HCT116 (cell line): ENCODE results near the gene MTUS2. TPM values are rescaled to one million over a fixed set of nuclear protein-coding genes. Genes with fewer than 3 reads are reported as not detected.

Experiments
- ATAC-seq: fragments of 200-7000 bp; cut with Tn5 transposase; 2 replicates; pipeline ENCODE4 v1.9.1; 2020; ENCODE audit warnings: mild to moderate bottlenecking, moderate library complexity
- BruUV-seq: library from RNA; stranded (reverse); fragments of 400-500 nt; replicated peaks from 2 replicates; lab custom pipeline; 2021; lab: Mats Ljungman, UMichigan
- CTCF ChIA-PET: fragments of 300-600 bp; sonication (Branson Sonifier 250); formaldehyde crosslinking; loops from one replicate; lab custom pipeline; 2021; ENCODE audit warnings: antibody characterized with exemption; lab: Charles Lee
- POLR2A ChIA-PET: fragments of 300-600, 350-600 bp; sonication (Branson Sonifier 250); formaldehyde crosslinking; loops from one replicate; lab custom pipeline; 2021; ENCODE audit warnings: antibody characterized with exemption; lab: Charles Lee
- RAD21 ChIA-PET, 2 experiments: fragments of 300-600 bp; sonication (Branson Sonifier 250); formaldehyde crosslinking; loops; one replicate each; lab custom pipeline; 2023; ENCODE audit warnings: low total read pairs in 2 of 2; ENCODE audit not compliant: uncharacterized antibody in 2 of 2, unreplicated experiment in 2 of 2, low non-redundant PET in 1 of 2; lab: Charles Lee
- DNase-seq: peaks from one replicate; pipeline ENCODE4 v3.0.0-alpha.2; 2010; ENCODE audit warnings: low read depth, low spot score
- H2AFZ ChIP-seq: fragments of 200-600 bp; shearing (Covaris generic), sonication (generic); 2 replicates; pipeline ENCODE4 v1.6.1; 2017; ENCODE audit warnings: low read depth, mixed run types, mixed read lengths, antibody characterized with exemption, low read length; ENCODE audit not compliant: poor library complexity, severe bottlenecking
- H3K27ac ChIP-seq: 2 replicates; pipeline ENCODE4 v1.5.1; 2012; ENCODE audit warnings: low read depth, low read length
- H3K27me3 ChIP-seq: fragments of 200-600 bp; sonication (generic); 2 replicates; pipeline ENCODE4 v1.6.1; 2016; ENCODE audit warnings: mixed run types, low read length, mixed read lengths; ENCODE audit not compliant: insufficient read depth
- H3K36me3 ChIP-seq, 2 experiments: fragments of 200-500 bp in 1 of 2; fragments of 200-600 bp in 1 of 2; sonication (Bioruptor generic) in 1 of 2; sonication (generic) in 1 of 2; 2 replicates each; pipeline versions ENCODE4 v1.5.1 to v1.6.1; 2014 to 2016; ENCODE audit warnings: low read length in 2 of 2, inconsistent platforms in 1 of 2, mixed read lengths in 1 of 2, mixed run types in 1 of 2; ENCODE audit not compliant: insufficient read depth in 2 of 2, control insufficient read depth in 1 of 2
- H3K4me1 ChIP-seq, 2 experiments: fragments of 200-600 bp in 1 of 2; sonication (generic) in 1 of 2; 2 replicates each; pipeline versions ENCODE4 v1.5.1 to v1.6.1; 2012 to 2017; ENCODE audit warnings: low read length in 2 of 2, inconsistent platforms in 1 of 2, mild to moderate bottlenecking in 1 of 2, mixed read lengths in 1 of 2, mixed run types in 1 of 2, moderate library complexity in 1 of 2; ENCODE audit not compliant: insufficient read depth in 2 of 2, control insufficient read depth in 1 of 2
- H3K4me2 ChIP-seq: fragments of 200-600 bp; sonication (generic); 2 replicates; pipeline ENCODE4 v1.6.1; 2017; ENCODE audit warnings: mixed run types, low read length, mixed read lengths
- H3K4me3 ChIP-seq, 2 experiments: fragments of 200-600 bp in 1 of 2; sonication (generic) in 1 of 2; replicated peaks in 1 of 2; 2 replicates each; pipeline ENCODE4 v1.5.1; 2011 to 2016; ENCODE audit warnings: low read length in 2 of 2, control low read depth in 1 of 2, low read depth in 1 of 2, mild to moderate bottlenecking in 1 of 2, mixed read lengths in 1 of 2, mixed run types in 1 of 2
- H3K79me2 ChIP-seq: fragments of 200-600 bp; sonication (generic); 2 replicates; pipeline ENCODE4 v1.6.1; 2017; ENCODE audit warnings: mild to moderate bottlenecking, mixed run types, low read length, moderate library complexity, mixed read lengths; ENCODE audit not compliant: insufficient read depth
- H3K9ac ChIP-seq: fragments of 200-600 bp; sonication (generic); 2 replicates; pipeline ENCODE4 v1.6.1; 2016; ENCODE audit warnings: low read length, mixed read lengths
- H3K9me2 ChIP-seq: fragments of 200-600 bp; sonication (generic), shearing (Covaris generic); 2 replicates; pipeline ENCODE4 v1.6.1; 2017; ENCODE audit warnings: mixed run types, mild to moderate bottlenecking, moderate library complexity; ENCODE audit not compliant: insufficient read depth
- H3K9me3 ChIP-seq, 2 experiments: fragments of 200-500 bp in 1 of 2; fragments of 200-600 bp in 1 of 2; sonication (Bioruptor generic) in 1 of 2; sonication (generic) in 1 of 2; 2 replicates each; pipeline ENCODE4 v1.6.1; 2014 to 2017; ENCODE audit warnings: low read length in 2 of 2, mixed read lengths in 2 of 2, inconsistent platforms in 1 of 2, low read depth in 1 of 2, mild to moderate bottlenecking in 1 of 2, mixed run types in 1 of 2, moderate library complexity in 1 of 2; ENCODE audit not compliant: control insufficient read depth in 1 of 2, insufficient read depth in 1 of 2
- H4K20me1 ChIP-seq: fragments of 200-600 bp; sonication (generic), shearing (Covaris generic); 2 replicates; pipeline ENCODE4 v1.6.1; 2017; ENCODE audit warnings: mixed run types, mild to moderate bottlenecking, moderate library complexity; ENCODE audit not compliant: insufficient read depth
- CBX3 ChIP-seq: IDR thresholded peaks from 2 replicates; pipeline ENCODE4 v1.6.1; 2012; ENCODE audit warnings: low read depth
- JUND ChIP-seq: IDR thresholded peaks from 2 replicates; pipeline ENCODE4 v1.6.1; 2012
- RAD21 ChIP-seq: IDR thresholded peaks from 2 replicates; pipeline ENCODE4 v1.6.1; 2012; ENCODE audit warnings: low read depth, mild to moderate bottlenecking
- SRF ChIP-seq: IDR thresholded peaks from 2 replicates; pipeline ENCODE4 v1.6.1; 2012; ENCODE audit warnings: low read depth
- TCF7L2 ChIP-seq: IDR thresholded peaks from 2 replicates; pipeline ENCODE4 v1.7.0; 2011; ENCODE audit warnings: borderline replicate concordance, inconsistent platforms; ENCODE audit not compliant: insufficient read depth, insufficient read length; ENCODE audit errors: extremely low read depth
- ZNF274 ChIP-seq: fragments of 200-500 bp; sonication (Bioruptor generic); IDR thresholded peaks from 2 replicates; pipeline ENCODE4 v1.6.1; 2014; ENCODE audit warnings: mild to moderate bottlenecking, low read depth, low read length, inconsistent platforms
- intact Hi-C: fragments of 100-400 bp; cut with micrococcal nuclease; formaldehyde crosslinking; loops from 2 replicates; pipeline ENCODE4 v1.10.0; 2022
- total RNA-seq: library from RNA; stranded (reverse); gene quantifications from one replicate; pipeline ENCODE4 v1.2.1, GENCODE V29; 2021; ENCODE audit not compliant: unreplicated experiment
- TF ChIP-seq, protein P1 (sequence below), 3 experiments: fragments of 200-600 bp in 1 of 3; sonication (generic) in 1 of 3; IDR thresholded peaks in 2 of 3; conservative IDR thresholded peaks in 1 of 3; 2 replicates each; pipeline ENCODE4 v1.5.1; 2012 to 2017; ENCODE audit warnings: low read depth in 2 of 3, low read length in 2 of 3, antibody characterized with exemption in 1 of 3, borderline replicate concordance in 1 of 3, control low read depth in 1 of 3, mild to moderate bottlenecking in 1 of 3, mixed read lengths in 1 of 3, mixed run types in 1 of 3, moderate library complexity in 1 of 3; ENCODE audit not compliant: insufficient read depth in 1 of 3

MTUS2 gene
- total RNA-seq, 1 experiment from 2014 or later, result 0.02 TPM

DNA sequence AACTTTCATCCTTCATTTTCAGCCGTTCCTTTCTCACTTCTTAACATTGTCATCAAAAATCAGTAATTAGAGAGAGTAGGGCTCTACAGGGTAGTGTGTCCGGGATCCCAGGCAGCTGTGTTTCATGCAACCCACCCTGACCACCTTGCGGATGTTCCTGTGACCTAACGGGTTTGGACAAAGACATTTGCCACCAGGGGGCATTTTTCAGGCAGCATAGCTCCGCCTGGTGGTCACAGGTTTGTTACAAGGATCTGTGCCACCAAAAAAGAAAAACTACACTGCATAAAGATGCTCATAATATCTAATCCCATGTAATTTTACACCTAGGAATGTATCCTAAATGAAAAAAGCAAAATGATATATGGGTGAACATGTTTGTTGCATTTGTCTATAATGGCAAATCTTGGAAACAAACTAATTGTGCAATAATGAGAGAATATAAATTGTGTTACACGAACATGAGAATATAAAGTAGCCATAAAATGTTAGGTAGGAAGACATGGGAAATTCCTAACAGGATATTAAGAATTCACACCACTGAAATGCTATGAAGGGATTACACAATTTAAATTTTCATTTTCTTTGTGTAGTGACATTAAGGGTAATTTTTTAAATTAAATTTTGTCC is 652.3 kb downstream of the MTUS2 start:
- no peak overlapping the region for H3K4me3 ChIP-seq
- no peaks in the 10 kb centered on the region for H3K79me2 ChIP-seq
- no peaks in the 10 kb centered on the region for H3K9me3 ChIP-seq
- H3K36me3 ChIP-seq, result no peaks in the 10 kb centered on the region
- H3K4me1 ChIP-seq, result no peaks in the 10 kb centered on the region
- RAD21 ChIA-PET, result no interaction called here
- POLR2A ChIA-PET, result no interaction called here
- CTCF ChIA-PET, result interaction anchor here (0.7 to 3.8 kb wide), 8 partner anchors 9 to 234 kb away, joined by 3 to 26 read pairs (median 8); no protein-coding TSS in a partner anchor
- intact Hi-C loops, result loop anchor here (1.0 kb wide), 1 partner anchor 236 kb away; no protein-coding TSS in a partner anchor
- no peak overlapping the region for H3K4me2 ChIP-seq
- ATAC-seq (peak; percentile 94), DNase-seq (peak; percentile 63)
- H3K27ac ChIP-seq, result no peak overlapping the region
- H4K20me1 ChIP-seq, result no peaks in the 10 kb centered on the region; the same call in 1 of the 2 replicates
- no TSS peak for BruUV-seq
- peaks cover 8% of the 10 kb centered on the region; the same call in 1 of the 2 replicates for H3K27me3 ChIP-seq
- no peak overlapping the region for H2AFZ ChIP-seq
- H3K9me2 ChIP-seq, result no peaks in the 10 kb centered on the region
- H3K9ac ChIP-seq, result no peak overlapping the region
- 0 out of 2 replicates have a peak, but pooled peaks have one; percentile 23 for TF ChIP-seq CBX3
- TF ChIP-seq, protein P1, sequence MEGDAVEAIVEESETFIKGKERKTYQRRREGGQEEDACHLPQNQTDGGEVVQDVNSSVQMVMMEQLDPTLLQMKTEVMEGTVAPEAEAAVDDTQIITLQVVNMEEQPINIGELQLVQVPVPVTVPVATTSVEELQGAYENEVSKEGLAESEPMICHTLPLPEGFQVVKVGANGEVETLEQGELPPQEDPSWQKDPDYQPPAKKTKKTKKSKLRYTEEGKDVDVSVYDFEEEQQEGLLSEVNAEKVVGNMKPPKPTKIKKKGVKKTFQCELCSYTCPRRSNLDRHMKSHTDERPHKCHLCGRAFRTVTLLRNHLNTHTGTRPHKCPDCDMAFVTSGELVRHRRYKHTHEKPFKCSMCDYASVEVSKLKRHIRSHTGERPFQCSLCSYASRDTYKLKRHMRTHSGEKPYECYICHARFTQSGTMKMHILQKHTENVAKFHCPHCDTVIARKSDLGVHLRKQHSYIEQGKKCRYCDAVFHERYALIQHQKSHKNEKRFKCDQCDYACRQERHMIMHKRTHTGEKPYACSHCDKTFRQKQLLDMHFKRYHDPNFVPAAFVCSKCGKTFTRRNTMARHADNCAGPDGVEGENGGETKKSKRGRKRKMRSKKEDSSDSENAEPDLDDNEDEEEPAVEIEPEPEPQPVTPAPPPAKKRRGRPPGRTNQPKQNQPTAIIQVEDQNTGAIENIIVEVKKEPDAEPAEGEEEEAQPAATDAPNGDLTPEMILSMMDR (IDR thresholded peaks at IDR 0.05 in 2 of 3, conservative IDR thresholded peaks at IDR 0.05 in 1 of 3; ENCODE audit: borderline replicate concordance in 1 of 3, insufficient read depth in 1 of 3, low read depth in 2 of 3, low read length in 2 of 3), result peak; percentile 99 to 100 (median 99)
- no peak for TF ChIP-seq TCF7L2
- TF ChIP-seq JUND, result no peak
- TF ChIP-seq SRF, result no peak
- peak; percentile 66 for TF ChIP-seq RAD21
- TF ChIP-seq ZNF274, result no peak
